LNCAP (cell line): ENCODE data around the gene BMP2K.
A peak's percentile ranks its signal among the peaks of the same experiment; 100 is the strongest.

Experiments
- CTCF ChIP-seq: fragments of 450-650 bp; IDR thresholded peaks from 2 replicates; pipeline ENCODE4 v1.5.1; 2017; ENCODE audit warnings: mild to moderate bottlenecking

Gene BMP2K

DNA sequence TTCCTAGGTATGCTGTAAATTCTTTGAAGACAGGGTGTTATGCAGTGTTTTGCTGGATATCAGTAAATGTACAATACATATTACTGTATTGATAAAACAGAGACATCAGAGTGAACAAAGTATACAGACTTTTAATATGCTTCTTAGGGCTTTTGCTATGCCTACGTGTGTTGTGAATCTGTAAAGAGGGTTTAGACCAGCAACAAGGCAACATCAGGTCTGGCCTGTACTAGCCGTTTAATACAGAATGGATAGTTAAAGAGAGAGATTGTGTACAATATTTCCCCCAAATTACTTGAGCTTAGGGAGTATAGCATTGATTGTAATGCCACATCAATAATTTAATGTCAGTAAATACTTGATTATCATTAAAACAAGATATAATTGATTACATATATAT, 87.8 kb downstream of the BMP2K start:
- no peak for TF ChIP-seq CTCF

DNA sequence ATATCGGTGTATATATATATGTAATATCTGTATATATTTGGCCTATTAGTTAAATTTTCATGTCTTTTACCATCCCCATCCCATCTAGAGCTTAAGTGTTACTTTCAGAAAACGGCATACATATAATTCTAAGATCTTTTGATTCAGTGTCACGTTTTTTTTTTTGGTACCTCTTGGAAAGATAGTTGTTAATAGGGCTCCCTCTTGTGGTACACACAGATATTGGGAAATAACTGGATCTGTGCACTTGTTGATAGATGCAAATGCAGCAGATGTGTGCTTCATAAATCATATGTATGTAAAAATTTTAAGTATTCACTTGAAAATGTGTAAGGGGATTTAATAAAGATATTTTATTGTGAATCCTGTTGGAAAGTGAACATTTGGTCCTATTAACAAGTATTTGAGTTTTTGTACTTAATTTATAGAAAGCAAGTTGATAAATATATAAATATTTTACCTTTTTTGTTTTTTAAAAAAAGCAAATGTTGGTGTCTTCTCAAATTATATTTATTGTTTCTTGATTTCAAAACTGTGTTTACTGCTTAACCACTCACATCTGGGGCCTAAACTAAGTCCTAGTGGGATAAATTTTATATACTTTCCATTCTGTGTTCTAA, 88.4 kb downstream of the BMP2K start:
- TF ChIP-seq CTCF = peak; percentile 73

- no peak for TF ChIP-seq CTCF
Observed at GRCh38 chr4:78865451-78865850, 89.3 kb downstream of the BMP2K start.

- TF ChIP-seq CTCF = no peak
Observed at GRCh38 chr4:78870056-78870455, 93.9 kb downstream of the BMP2K start.

- no peak for TF ChIP-seq CTCF
Observed at GRCh38 chr4:78876568-78877320, 100.6 kb downstream of the BMP2K start.

DNA sequence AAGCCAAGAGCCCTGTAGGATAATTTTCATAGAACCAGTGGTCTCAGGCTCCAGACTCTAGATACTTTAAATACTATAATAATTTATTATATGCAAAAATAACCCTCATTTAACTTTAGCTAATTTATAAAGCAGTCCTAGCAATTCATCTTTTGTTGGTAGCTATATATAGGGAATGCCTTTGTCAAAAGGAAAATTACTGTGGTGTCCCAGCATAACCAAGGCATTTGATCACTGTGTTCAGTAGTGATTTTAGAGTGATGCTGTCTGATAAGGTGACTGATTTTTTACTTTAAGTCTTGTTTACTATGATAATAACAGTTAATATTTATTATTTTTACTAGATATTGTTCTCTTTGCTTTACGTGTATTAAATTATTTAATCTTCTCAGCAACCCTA, 101.9 kb downstream of the BMP2K start:
- TF ChIP-seq CTCF = no peak

DNA sequence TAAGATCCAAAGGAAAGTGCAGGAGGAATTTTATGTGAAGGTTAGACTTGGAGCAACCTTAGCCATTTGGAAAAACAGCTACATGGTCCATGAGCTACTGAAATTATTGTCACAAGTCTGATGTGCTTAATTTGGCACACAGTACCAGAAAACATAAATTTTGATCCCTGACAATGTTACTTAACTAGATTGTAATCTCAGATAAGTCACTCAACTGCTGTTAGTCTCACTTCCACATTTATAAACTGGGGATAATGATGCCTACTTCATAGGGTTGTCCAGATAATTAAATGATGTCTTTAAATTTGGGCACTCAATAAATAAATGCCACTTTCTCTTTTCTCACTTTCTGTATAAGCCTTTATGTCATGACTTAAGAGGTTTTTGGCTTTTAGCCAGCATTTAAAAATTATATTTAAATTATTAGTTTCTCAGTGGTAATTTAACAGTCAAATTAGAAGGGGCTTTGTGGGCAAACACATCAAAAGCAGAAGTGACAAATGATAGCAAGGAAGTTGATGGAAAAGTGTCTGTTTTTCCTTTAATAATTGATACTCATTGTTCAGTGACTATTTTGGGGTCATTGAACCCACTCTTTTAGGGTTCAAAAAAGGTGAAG, 104.8 kb downstream of the BMP2K start:
- no peak for TF ChIP-seq CTCF
